ENCODE results near the gene ZNF556. TPM values are rescaled to one million over a fixed set of nuclear protein-coding genes. Genes with fewer than 3 reads are reported as not detected.

ZNF556 gene
- total RNA-seq, 1 donor from 2014 or later: 69.1 TPM

DNA sequence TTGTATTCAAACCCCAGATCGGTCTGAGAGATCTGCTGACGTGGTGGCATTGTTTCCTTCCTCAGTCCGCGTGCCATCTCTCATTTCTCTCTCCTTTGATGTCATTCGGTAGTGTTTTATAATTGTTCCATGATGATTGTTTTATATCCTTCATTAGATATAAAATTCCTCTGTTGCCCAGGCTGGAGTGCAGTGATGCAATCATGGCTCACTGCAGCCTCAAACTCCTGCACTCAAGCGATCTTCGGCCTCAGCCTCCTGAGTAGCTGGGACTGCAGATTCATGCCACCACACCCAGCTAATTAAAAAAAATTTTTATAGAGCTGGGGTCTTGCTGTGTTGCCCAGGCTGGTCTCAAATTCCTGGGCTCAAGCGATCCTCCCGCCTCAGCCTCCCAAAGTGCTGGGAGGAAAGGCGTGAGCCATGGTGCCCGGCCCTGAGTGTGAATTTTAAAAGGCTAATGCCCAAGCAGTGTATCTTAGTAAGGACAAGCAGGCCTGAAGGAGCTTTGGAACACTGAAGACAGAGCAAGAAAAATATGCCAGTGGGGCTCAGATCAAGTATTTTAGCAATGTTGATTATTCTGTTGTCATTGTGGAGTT, 38.9 kb downstream of the ZNF556 start:
- DNase-seq: no peak

DNA sequence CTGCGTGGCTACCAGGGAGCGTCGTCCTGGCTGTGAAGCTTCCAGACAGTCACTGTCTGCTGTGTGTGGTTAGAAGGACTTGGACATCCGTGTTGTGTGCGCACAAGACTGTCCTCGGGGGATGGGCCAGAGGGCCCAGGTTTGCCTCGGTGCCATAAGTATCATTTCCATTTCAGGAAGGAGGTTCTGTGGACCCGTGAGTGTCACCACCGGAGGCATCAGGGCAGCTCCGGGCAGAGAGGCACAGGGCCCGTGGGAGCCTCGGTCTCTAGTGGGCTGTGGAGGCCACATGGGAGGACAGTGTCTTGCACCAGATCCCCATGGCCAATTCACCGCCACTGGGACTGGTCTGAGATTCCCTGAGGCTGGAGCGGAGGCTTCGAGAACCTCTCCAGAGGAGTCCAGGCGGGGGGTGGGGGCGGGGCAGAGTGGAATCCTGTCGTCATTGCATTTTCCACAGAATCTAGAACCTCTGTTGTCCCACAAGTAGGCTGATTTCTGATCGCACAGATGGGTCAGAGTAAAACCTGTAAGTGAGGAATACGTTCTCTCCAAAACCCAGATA, 39.6 kb downstream of the ZNF556 start:
- no peak for DNase-seq

DNA sequence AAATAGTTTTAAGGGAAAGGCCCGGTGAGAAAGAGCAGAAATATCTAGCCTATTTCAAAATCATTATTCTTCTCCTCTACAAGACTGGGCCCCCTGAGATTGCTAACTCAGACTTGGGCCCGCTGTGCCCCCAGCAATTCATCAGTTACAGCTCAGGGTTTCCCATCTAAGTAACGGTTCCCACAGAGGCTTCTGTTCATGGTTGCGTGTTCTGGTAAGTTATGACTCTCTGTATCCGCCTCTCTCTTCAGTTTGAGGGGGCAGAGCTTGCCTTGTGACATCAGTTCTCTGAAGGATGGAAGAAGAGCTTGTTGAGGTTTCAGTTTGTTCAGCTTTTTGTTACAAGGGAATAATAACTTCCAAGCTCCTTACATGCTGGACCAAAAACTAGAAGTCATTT, 45.2 kb downstream of the ZNF556 start:
- no peak for DNase-seq

DNA sequence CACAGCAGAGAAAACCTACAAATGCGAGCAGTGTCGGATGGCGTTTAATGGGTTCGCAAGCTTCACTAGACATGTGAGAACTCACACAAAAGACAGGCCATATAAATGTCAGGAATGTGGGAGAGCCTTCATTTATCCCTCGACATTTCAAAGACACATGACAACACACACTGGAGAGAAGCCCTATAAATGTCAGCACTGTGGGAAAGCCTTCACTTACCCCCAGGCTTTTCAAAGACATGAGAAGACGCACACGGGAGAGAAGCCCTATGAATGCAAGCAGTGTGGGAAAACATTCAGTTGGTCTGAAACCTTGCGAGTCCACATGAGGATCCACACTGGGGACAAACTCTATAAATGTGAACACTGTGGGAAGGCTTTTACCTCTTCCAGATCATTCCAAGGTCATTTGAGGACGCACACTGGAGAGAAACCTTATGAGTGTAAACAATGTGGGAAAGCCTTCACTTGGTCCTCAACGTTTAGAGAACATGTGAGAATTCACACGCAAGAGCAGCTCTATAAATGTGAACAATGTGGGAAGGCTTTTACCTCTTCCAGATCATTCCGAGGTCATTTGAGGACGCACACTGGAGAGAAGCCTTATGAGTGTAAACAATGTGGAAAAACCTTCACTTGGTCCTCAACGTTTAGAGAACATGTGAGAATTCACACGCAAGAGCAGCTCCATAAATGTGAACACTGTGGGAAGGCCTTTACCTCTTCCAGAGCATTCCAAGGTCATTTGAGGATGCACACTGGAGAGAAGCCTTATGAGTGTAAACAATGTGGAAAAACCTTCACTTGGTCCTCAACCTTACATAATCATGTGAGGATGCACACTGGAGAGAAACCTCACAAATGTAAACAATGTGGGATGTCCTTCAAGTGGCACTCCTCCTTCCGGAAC, 50.4 kb downstream of the ZNF556 start:
- DNase-seq: no peak

- no peak for DNase-seq
Observed at GRCh38 chr19:2922987-2923386, 55.9 kb downstream of the ZNF556 start.

- DNase-seq: peak; percentile 35
Observed at GRCh38 chr19:2923510-2923909, 56.4 kb downstream of the ZNF556 start.

GRCh38 chr19:2926341-2927031, 59.4 kb downstream of the ZNF556 start:
- DNase-seq: no peak

GRCh38 chr19:2927032-2927430, 59.9 kb downstream of the ZNF556 start:
- no peak for DNase-seq

Other genes starting within 250 kb of the ZNF556 start
- 3.2 TPM for gene GNG7, start 164.6 kb upstream of the ZNF556 start, total RNA-seq
- gene DIRAS1, start 146.0 kb upstream of the ZNF556 start, total RNA-seq: 2.7 TPM
- gene SLC39A3, start 127.3 kb upstream of the ZNF556 start, total RNA-seq: 10.8 TPM
- gene SGTA, start 84.1 kb upstream of the ZNF556 start, total RNA-seq: 49.7 TPM
- 101 TPM for gene THOP1, start 81.8 kb upstream of the ZNF556 start, total RNA-seq
- 9.8 TPM for gene ZNF554, start 47.5 kb upstream of the ZNF556 start, total RNA-seq
- gene ZNF555, start 25.9 kb upstream of the ZNF556 start, total RNA-seq: 24.4 TPM
- 7.4 TPM for gene ZNF57, start 33.6 kb downstream of the ZNF556 start, total RNA-seq
- gene ZNF77, start 77.6 kb downstream of the ZNF556 start, total RNA-seq: 5.2 TPM
- gene TLE6, start 110.2 kb downstream of the ZNF556 start, total RNA-seq: 0.82 TPM
- 52.7 TPM for gene TLE2, start 161.9 kb downstream of the ZNF556 start, total RNA-seq
- 169 TPM for gene TLE5, start 195.2 kb downstream of the ZNF556 start, total RNA-seq
- gene GNA11, start 227.0 kb downstream of the ZNF556 start, total RNA-seq: 52.1 TPM